RPMI7951 (cell line): ENCODE results near the gene KANSL1. TPM values are rescaled to one million over a fixed set of nuclear protein-coding genes. Genes with fewer than 3 reads are reported as not detected.

Source experiments
- DNase-seq: peaks from one replicate; pipeline ENCODE4 v3.0.0-alpha.2; 2012; ENCODE audit warnings: low read depth
- total RNA-seq: library from RNA; depleted of rRNA; stranded (reverse); fragments of >200 nt; shearing (Covaris generic); gene quantifications from 2 replicates; pipeline ENCODE4 v1.2.3, GENCODE V29; 2014

KANSL1 gene
- total RNA-seq, 1 experiment from 2014 or later, result 23.7 TPM

- no peak for DNase-seq
Measured at GRCh38 chr17:46141645-46142044, 51.6 kb downstream of the KANSL1 start.

- no peak for DNase-seq
Measured at GRCh38 chr17:46140645-46141197, 52.5 kb downstream of the KANSL1 start.

GRCh38 chr17:46139432-46140210 is 53.6 kb downstream of the KANSL1 start:
- DNase-seq, result no peak

- no peak for DNase-seq
Measured at GRCh38 chr17:46138473-46138872, 54.8 kb downstream of the KANSL1 start.

GRCh38 chr17:46136820-46137219 is 56.4 kb downstream of the KANSL1 start:
- DNase-seq, result peak; percentile 8

- no peak for DNase-seq
Measured at GRCh38 chr17:46135879-46136563, 57.2 kb downstream of the KANSL1 start.

- DNase-seq, result no peak
Measured at GRCh38 chr17:46135126-46135812, 58.0 kb downstream of the KANSL1 start.

GRCh38 chr17:46129302-46129701 is 63.9 kb downstream of the KANSL1 start:
- no peak for DNase-seq

GRCh38 chr17:46128453-46128852 is 64.8 kb downstream of the KANSL1 start:
- DNase-seq, result no peak

GRCh38 chr17:46127524-46127923 is 65.7 kb downstream of the KANSL1 start:
- DNase-seq, result no peak

GRCh38 chr17:46126840-46127239 is 66.4 kb downstream of the KANSL1 start:
- DNase-seq, result no peak

GRCh38 chr17:46125831-46126230 is 67.4 kb downstream of the KANSL1 start:
- DNase-seq, result no peak

- no peak for DNase-seq
Measured at GRCh38 chr17:46124695-46125592, 68.3 kb downstream of the KANSL1 start.

GRCh38 chr17:46123607-46124006 is 69.6 kb downstream of the KANSL1 start:
- no peak for DNase-seq

GRCh38 chr17:46122486-46122871 is 70.8 kb downstream of the KANSL1 start:
- DNase-seq, result no peak

GRCh38 chr17:46121841-46122485 is 71.3 kb downstream of the KANSL1 start:
- DNase-seq, result no peak

- DNase-seq, result no peak
Measured at GRCh38 chr17:46121165-46121764, 72.0 kb downstream of the KANSL1 start.

- DNase-seq, result no peak
Measured at GRCh38 chr17:46120537-46120936, 72.7 kb downstream of the KANSL1 start.

- no peak for DNase-seq
Measured at GRCh38 chr17:46120078-46120477, 73.2 kb downstream of the KANSL1 start.

- no peak for DNase-seq
Measured at GRCh38 chr17:46118964-46119363, 74.3 kb downstream of the KANSL1 start.
